K562 (cell line): ENCODE measurements around the gene ALX3. TPM values are rescaled to one million over a fixed set of nuclear protein-coding genes. Genes with fewer than 3 reads are reported as not detected.

Source experiments
- ATAC-seq: fragments of 200-7000 bp; cut with Tn5 transposase; 3 replicates; pipeline ENCODE4 v1.9.1; 2020; ENCODE audit warnings: moderate library complexity
- BruUV-seq: library from RNA; stranded (reverse); fragments of 400-500 nt; replicated peaks from 2 replicates; lab custom pipeline; 2021; lab: Mats Ljungman, UMichigan
- CTCF ChIA-PET: fragments of 300-600 bp; formaldehyde crosslinking; extraction: SDS; loops from one replicate; lab custom pipeline; 2021; ENCODE audit warnings: low intra/inter-chr PET ratio; lab: Yijun Ruan, JAX
- POLR2A ChIA-PET: fragments of 300-600, 350-650 bp; sonication (Branson Sonifier 250); formaldehyde crosslinking; extraction: SDS; loops from one replicate; lab custom pipeline; 2021; ENCODE audit warnings: antibody characterized with exemption, inconsistent platforms; lab: Yijun Ruan, JAX
- DNase-seq, 4 experiments: peaks; one replicate each; pipeline versions ENCODE4 v3.0.0 to v3.0.0-alpha.2; 2011 to 2018; ENCODE audit warnings: low spot score in 3 of 4, mixed read lengths in 3 of 4; ENCODE audit errors: extremely low read depth in 1 of 4
- FAIRE-seq: peaks from 2 replicates; lab custom pipeline; 2011; peaks lifted over from hg19 to GRCh38; lab: Jason Lieb, UNC
- H2AFZ ChIP-seq: 2 replicates; pipeline ENCODE4 v1.6.0; 2011; ENCODE audit warnings: low read depth, low read length, control low read depth, inconsistent platforms
- H3K27ac ChIP-seq: fragments of 200-600 bp; 3 replicates; pipeline ENCODE4 v1.8.0; 2011; ENCODE audit warnings: low read depth, mild to moderate bottlenecking, control low read depth, inconsistent platforms, low read length, moderate library complexity, mixed read lengths; ENCODE audit errors: extremely low read depth
- H3K27me3 ChIP-seq, 2 experiments: fragments of 300-600 bp in 1 of 2; 2 replicates in 1 of 2; 3 replicates in 1 of 2; pipeline versions ENCODE4 v1.6.0 to v1.8.0; 2011; ENCODE audit warnings: inconsistent platforms in 2 of 2, low read length in 2 of 2, mild to moderate bottlenecking in 1 of 2, mixed read lengths in 1 of 2, moderate library complexity in 1 of 2; ENCODE audit not compliant: control insufficient read depth in 2 of 2, insufficient read depth in 2 of 2
- H3K36me3 ChIP-seq: fragments of 300-600 bp; 3 replicates; pipeline ENCODE4 v1.8.0; 2011; ENCODE audit warnings: mild to moderate bottlenecking, low read length, inconsistent platforms; ENCODE audit not compliant: control insufficient read depth, insufficient read depth
- H3K4me1 ChIP-seq, 2 experiments: fragments of 200-600 bp in 1 of 2; replicated peaks in 1 of 2; 2 replicates in 1 of 2; 3 replicates in 1 of 2; pipeline versions ENCODE4 v1.5.1 to v1.8.0; 2011; ENCODE audit warnings: inconsistent platforms in 2 of 2, low read length in 2 of 2, mild to moderate bottlenecking in 1 of 2, mixed read lengths in 1 of 2, moderate library complexity in 1 of 2; ENCODE audit not compliant: control insufficient read depth in 2 of 2, insufficient read depth in 2 of 2
- H3K4me2 ChIP-seq: 2 replicates; pipeline ENCODE4 v1.6.1; 2011; ENCODE audit warnings: low read length, control low read depth, inconsistent platforms, mixed read lengths; ENCODE audit not compliant: insufficient read depth
- H3K4me3 ChIP-seq: fragments of 200-600 bp; sonication (generic), shearing (Covaris generic); 2 replicates; pipeline ENCODE4 v1.5.1; 2016; ENCODE audit warnings: control low read depth, inconsistent platforms
- H3K79me2 ChIP-seq: fragments of 200-600 bp; 3 replicates; pipeline ENCODE4 v1.8.0; 2011; ENCODE audit warnings: low read length, inconsistent platforms; ENCODE audit not compliant: control insufficient read depth, insufficient read depth
- H3K9ac ChIP-seq, 2 experiments: 2 replicates each; pipeline versions ENCODE4 v1.6.0 to v1.6.1; 2011; ENCODE audit warnings: low read depth in 2 of 2, low read length in 2 of 2, control low read depth in 1 of 2, inconsistent platforms in 1 of 2, mild to moderate bottlenecking in 1 of 2, mixed read lengths in 1 of 2; ENCODE audit not compliant: insufficient read depth in 1 of 2
- H3K9me1 ChIP-seq: one replicate; pipeline ENCODE4 v1.6.0; 2011; ENCODE audit warnings: inconsistent platforms, mild to moderate bottlenecking, low read length, moderate library complexity; ENCODE audit not compliant: control insufficient read depth, insufficient read depth
- H3K9me3 ChIP-seq: replicated peaks from 2 replicates; pipeline ENCODE4 v1.5.1; 2011; ENCODE audit warnings: low read depth, low read length, inconsistent platforms; ENCODE audit not compliant: control insufficient read depth, insufficient read depth
- H4K20me1 ChIP-seq: replicated peaks from 2 replicates; pipeline ENCODE4 v1.6.1; 2011; ENCODE audit warnings: low read length, inconsistent platforms, mixed read lengths; ENCODE audit not compliant: control insufficient read depth, insufficient read depth
- CBX2 ChIP-seq: fragments of 200-600 bp; sonication (generic); IDR thresholded peaks from one replicate; pipeline ENCODE4 v1.6.1; 2012; ENCODE audit warnings: mild to moderate bottlenecking, low read length, inconsistent platforms; ENCODE audit not compliant: insufficient read depth, poor library complexity, severe bottlenecking
- CCNT2 ChIP-seq: IDR thresholded peaks from 2 replicates; pipeline ENCODE4 v1.6.1; 2011; ENCODE audit warnings: borderline replicate concordance, low read depth, mild to moderate bottlenecking, moderate library complexity, mixed read lengths, low read length; ENCODE audit not compliant: insufficient read length; ENCODE audit errors: extremely low read depth
- PML ChIP-seq: IDR thresholded peaks from 2 replicates; pipeline ENCODE4 v1.6.1; 2012; ENCODE audit warnings: low read length, inconsistent platforms
- RBFOX2 ChIP-seq: fragments of 200-400 bp; formaldehyde crosslinking; IDR thresholded peaks from 2 replicates; pipeline ENCODE4 v1.6.1; 2017; ENCODE audit warnings: low read depth, mild to moderate bottlenecking, low read length, moderate library complexity
- ZBTB49 ChIP-seq: sonication (generic); formaldehyde crosslinking; IDR thresholded peaks from 2 replicates; pipeline ENCODE4 v1.8.0; 2022; ENCODE audit warnings: missing genetic modification reagents, mild to moderate bottlenecking, borderline replicate concordance
- ZNF592 ChIP-seq: fragments of 450-650 bp; IDR thresholded peaks from 2 replicates; pipeline ENCODE4 v1.6.1; 2017; ENCODE audit warnings: antibody characterized with exemption, mild to moderate bottlenecking
- ZNF639 ChIP-seq, 2 experiments: fragments of 200-800 bp in 1 of 2; sonication (Bioruptor generic) in 1 of 2; sonication (generic) in 1 of 2; formaldehyde crosslinking in 1 of 2; IDR thresholded peaks in 1 of 2; conservative IDR thresholded peaks in 1 of 2; 2 replicates each; pipeline versions ENCODE4 v1.5.0 to v1.6.1; 2016 to 2020; ENCODE audit warnings: missing compliant biosample characterization in 1 of 2, missing genetic modification characterization in 1 of 2, missing genetic modification reagents in 1 of 2
- WGBS: fragments of 100-300 bp; shearing (Covaris generic); methylation state at CpG from one replicate; pipeline ENCODE4 v1.1.6; 2016; ENCODE audit warnings: low coverage, mixed read lengths; ENCODE audit not compliant: insufficient coverage; ENCODE audit errors: missing lambda C conversion rate; 5-methylcytosine and 5-hydroxymethylcytosine counted together
- in situ Hi-C: fragments of 300-500 bp; cut with MboI; formaldehyde crosslinking; loops from 4 replicates; pipeline ENCODE4 v1.15.0; 2018; ENCODE audit warnings: inconsistent platforms, mixed read lengths
- intact Hi-C: fragments of 100-400 bp; cut with micrococcal nuclease; formaldehyde crosslinking; loops from 2 replicates; pipeline ENCODE4 v1.14.2; 2022
- polyA plus RNA-seq, 8 experiments: library from polyadenylated mRNA; depleted of rRNA in 4 of 8; stranded (reverse) in 5 of 8; unstranded in 3 of 8; fragments of >200 nt; fragmentation: Nextera tagmentation in 2 of 8; fragmentation: Illumina TruSeq in 1 of 8; extraction: Ambion mirVana in 2 of 8; extraction: Trizol in 1 of 8; gene quantifications; 2 replicates each; pipeline versions ENCODE4 v1.2.1 to v1.2.3, GENCODE V29; 2011 to 2014; ENCODE audit warnings: inconsistent platforms in 1 of 8, missing spikeins in 1 of 8
- total RNA-seq, 7 experiments: library from RNA; depleted of rRNA in 6 of 7; stranded (reverse); fragments of >200 nt in 6 of 7; fragmentation: Illumina TruSeq in 2 of 7; extraction: Trizol in 2 of 7; gene quantifications; 2 replicates each; pipeline versions ENCODE4 v1.2.1 to v1.2.3, GENCODE V29; 2011 to 2021; ENCODE audit warnings: low replicate concordance in 1 of 7

The ALX3 gene
- total and polyA plus RNA-seq, 9 of the 15 experiments (the other 6 are each of a cell fraction or from before 2014, with no cell fraction given) = not detected

GRCh38 chr1:110114173-110114572, 43.7 kb upstream of the ALX3 start (continued):
- TF ChIP-seq ZNF592 = no peak
- TF ChIP-seq CCNT2 = no peak

GRCh38 chr1:110113551-110113950, 43.1 kb upstream of the ALX3 start:
- H4K20me1 ChIP-seq = peaks cover 6% of the 10 kb centered on the region
- in situ Hi-C loops (no loop called here), intact Hi-C loops (loop anchor here (5.0 to 10.0 kb wide), 2 partner anchors 336 to 469 kb away; no protein-coding TSS in a partner anchor)
- no TSS peak for BruUV-seq
- no peak overlapping the region for H3K27ac ChIP-seq
- FAIRE-seq = no peak
- no peak overlapping the region for H3K4me2 ChIP-seq
- H2AFZ ChIP-seq = no peak overlapping the region
- no peak for DNase-seq
- H3K9me1 ChIP-seq = no peaks in the 10 kb centered on the region
- no peaks in the 10 kb centered on the region for H3K79me2 ChIP-seq
- no peak for ATAC-seq
- H3K4me1 ChIP-seq = no peaks in the 10 kb centered on the region
- no peak overlapping the region for H3K9ac ChIP-seq
- POLR2A ChIA-PET = interaction anchor here (0.6 to 1.7 kb wide), 3 partner anchors 10 to 1981 kb away, joined by 3 to 6 read pairs (median 4); no protein-coding TSS in a partner anchor
- H3K9me3 ChIP-seq = no peaks in the 10 kb centered on the region
- 1% methylated on average over 5 of the region's 5 CpGs for WGBS
- no peaks in the 10 kb centered on the region for H3K36me3 ChIP-seq
- CTCF ChIA-PET = no interaction called here
- peaks cover 40 to 75% of the 10 kb centered on the region in 2 experiments for H3K27me3 ChIP-seq
- no peak overlapping the region for H3K4me3 ChIP-seq
- TF ChIP-seq ZNF639 (CRISPR knock-in tag; conservative IDR thresholded peaks at IDR 0.05 in 1 of 2, IDR thresholded peaks at IDR 0.05 in 1 of 2) (no peak), PML (no peak), CBX2 (no peak), ZBTB49 (CRISPR knock-in tag) (no peak), RBFOX2 (no peak)
